NCI-H2029 (cell line): ENCODE data around the gene GTF2IRD2.
"Not testable (repeated sequence)": the region's sequence is repeated elsewhere in the genome, so short reads cannot be mapped to it uniquely, and the experiment has no call there.

Experiments
- DNase-seq: peaks from one replicate; lab custom pipeline; 2025; lab: John Stamatoyannopoulos, UW

Gene GTF2IRD2

DNA sequence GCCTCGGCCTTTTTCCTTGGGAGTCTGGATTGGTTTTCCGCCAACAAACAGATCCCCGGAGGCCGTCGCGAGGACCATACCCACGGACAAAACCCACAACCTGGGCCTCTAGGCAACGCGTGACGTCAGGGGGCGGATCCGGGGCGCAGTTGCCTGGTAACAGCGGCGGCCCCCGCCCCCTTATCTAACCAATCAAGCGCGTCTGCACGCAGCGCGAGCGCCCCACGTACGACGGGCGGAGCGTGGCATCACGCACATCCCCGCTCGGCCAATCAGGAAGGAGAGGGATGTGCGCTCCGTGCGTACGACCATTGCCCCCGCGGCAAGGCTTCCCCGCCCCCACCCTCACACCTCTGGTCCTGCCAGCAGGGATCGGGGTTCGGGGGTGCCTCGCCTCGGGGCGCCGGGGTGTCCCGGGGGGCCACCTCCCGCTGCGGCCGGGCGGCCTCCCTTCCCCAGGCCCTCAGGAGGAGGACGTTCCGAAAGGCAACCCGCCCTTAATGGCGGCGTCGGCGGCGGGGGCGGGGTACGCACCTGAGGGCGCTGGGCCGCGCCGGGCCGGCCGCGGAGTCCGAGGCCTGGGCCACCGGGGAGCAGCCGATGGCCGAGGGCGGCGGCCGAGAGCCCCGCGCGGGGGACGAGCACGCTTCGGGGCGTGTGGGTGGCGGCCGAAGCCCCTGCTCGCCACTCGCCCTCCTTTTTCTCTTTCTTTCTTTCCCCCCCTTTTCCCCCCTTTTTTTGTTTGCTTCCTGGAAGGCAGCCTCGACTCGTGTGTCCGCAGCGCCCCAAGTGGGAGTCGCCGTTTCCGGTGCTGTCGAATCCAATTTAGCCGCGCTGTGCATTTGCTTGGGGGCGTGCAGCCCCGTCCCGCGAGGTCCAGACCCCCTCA lies at the start of gene GTF2IRD2:
TSS of gene GTF2IRD2 (minus strand) at position 773 of the 889 bp plus-strand sequence. CDS start 15,227 bp downstream, outside the sequence.
- DNase-seq = not testable (repeated sequence)

DNA sequence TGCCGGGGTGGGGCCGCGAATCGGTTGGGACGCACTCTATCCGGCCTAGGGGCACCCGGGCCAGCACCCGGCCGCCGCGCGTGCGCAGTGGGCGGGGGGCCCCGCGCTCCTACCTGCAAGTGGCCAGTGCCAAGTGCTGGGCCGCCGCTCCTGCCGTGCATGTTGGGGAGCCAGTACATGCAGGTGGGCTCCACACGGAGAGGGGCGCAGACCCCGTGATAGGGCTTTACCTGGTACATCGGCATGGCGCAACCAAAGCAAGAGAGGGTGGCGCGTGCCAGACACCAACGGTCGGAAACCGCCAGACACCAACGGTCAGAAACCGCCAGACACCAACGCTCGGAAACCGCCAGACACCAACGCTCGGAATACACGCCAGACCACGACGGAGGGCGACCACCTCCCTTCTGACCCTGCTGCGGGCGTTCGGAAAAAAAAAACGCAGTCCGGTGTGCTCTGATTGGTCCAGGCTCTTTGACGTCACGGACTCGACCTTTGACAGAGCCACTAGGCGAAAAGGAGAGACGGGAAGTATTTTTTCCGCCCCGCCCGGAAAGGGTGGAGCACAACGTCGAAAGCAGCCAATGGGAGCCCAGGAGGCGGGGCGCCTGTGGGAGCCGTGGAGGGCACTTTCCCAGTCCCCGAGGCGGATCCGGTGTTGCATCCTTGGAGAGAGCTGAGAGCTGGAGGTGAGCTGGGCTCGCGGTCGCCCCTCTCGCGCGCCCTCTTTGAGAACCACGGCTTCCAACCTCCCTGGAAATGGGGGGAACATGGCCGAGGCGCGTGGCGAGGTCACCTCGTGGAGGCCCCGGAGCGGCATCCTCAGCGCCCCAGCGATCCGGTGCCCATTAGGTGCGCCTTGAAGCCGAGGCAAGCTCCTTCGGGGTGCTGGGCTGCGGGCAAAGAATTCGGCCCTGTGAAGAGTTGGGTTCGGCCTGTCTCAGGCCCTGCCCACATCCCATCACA lies 39.0 kb upstream of the GTF2IRD2 start:
- DNase-seq = peak; percentile 36

DNA sequence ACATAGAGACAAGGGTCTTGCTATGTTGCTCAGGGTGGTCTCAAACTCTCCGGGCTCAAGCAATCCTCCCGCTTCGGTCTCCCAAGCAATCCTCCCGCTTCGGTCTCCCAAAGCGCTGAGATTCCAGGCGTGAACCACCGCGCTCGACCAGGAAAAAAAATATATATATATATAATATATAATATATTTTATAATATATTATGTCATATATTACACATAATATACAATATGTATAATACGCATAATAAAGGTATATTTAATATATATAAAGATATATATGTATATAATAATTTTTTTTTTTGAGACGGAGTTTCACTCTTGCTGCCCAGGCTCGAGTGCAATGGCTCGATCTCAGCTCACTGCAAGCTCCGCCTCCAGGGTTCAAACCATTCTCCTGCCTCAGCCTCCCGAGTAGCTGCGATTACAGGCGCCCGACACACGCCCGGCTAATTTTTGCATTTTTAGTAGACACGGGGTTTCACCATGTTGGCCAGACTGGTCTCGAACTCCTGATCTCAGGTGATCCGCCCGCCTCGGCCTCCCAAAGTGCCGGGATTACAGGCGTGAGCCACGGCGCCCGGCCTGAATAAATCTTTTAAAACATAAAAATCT lies 38.2 kb upstream of the GTF2IRD2 start:
- not testable (repeated sequence) for DNase-seq

DNA sequence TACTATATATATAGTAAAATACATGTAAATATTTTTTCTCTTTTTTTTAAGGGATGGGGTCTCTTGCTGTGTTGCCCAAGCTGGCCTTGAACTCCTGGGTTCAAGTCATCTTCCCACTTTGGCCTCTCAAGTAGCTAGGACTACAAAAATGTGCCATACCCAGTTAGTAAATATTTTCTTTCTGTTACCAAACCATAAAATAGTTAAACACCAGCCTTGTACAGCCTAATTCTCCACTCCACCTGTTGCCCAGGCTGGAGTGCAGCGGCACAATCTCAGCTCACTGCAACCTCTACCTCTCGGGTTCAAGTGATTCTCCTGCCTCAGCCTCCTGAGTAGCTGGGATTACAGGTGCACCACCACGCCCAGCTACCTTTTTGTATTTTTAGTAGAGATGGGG lies 33.9 kb upstream of the GTF2IRD2 start:
- DNase-seq = not testable (repeated sequence)

DNA sequence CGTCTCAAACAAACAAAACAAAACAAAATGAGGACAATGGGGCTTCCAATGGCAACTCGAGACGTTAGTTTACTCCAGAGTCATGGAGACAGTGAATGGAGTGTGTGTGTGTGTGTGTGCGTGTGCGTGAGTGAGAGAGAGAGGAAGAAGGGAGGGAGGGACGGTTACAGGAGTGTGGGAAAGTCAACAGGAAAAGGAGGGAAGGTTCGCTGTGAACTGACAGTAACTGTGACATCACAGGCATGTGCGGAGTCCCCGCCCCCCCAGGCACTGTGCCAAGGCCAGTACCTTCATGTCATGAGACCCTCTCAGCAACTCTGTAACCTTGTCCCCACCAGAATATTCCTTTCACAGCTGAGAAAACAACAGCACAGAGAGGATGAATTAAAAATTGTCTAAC lies 30.7 kb upstream of the GTF2IRD2 start:
- not testable (repeated sequence) for DNase-seq

DNA sequence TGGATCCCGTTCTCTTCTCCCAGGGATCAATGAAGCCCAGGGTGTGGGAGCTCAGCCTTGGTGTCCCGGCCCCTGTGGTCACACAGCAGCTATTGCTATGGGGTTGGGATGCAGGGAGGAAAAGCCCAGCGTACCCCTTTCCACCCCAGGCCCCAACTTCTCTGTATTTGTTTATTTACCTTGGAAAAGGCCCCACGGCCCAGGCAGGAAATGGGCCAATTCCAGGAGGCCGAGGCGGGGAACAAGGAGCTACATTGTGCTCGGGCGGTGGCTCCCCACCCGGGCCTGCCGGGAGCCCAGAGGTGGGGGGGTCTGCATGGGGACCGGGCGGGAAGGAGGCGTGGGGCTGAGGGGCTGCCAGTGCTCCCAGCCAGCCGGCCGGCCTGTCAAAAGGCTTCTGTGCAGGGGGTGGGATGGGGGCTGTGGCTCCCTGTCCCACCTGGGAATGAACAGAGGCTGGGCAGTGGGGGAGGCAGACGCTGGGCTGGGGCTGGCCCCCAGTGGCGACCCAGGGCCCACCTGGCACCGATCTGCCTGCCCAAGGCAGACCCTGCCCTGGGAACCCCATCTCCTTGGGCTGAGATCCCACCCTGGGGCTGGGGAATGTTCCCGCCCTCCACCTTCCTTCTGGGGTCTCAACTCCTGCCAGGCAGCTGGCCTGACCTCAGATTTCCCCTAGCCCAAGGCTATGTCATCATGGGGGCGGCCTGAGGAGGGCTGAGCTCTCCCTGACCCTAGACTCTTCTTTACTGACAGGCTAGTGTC lies 23.5 kb upstream of the GTF2IRD2 start:
- DNase-seq = not testable (repeated sequence)

DNA sequence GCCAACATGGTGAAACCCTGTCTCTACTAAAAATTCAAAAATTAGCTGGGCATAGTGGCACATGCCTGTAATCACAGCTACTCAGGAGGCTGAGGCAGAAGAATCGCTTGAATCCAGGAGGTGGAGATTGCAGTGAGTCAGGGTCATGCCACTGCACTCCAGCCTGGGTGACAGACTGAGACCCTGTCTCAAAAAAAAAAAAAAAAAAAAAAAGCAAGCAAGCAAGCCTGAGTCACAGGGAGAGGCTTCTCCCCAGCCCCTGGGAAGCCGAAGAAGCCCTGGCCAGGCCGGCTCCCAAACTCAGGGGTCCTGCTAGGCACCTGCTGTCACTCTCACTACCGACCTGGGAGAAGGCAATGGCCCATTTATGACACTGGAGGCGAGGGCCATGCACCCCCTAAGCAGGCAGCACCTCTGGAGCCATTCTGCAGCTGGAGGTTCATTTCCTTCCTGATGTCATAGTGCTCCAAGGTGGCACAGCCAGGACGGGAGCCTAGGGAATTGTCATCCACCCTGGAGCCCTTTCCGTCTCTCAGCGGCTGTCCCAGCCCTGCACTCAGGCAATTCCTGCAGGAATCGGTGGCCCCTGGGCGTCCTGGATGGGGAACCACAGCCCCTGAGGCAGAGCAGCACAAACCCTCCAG lies 22.8 kb upstream of the GTF2IRD2 start:
- DNase-seq = not testable (repeated sequence)

DNA sequence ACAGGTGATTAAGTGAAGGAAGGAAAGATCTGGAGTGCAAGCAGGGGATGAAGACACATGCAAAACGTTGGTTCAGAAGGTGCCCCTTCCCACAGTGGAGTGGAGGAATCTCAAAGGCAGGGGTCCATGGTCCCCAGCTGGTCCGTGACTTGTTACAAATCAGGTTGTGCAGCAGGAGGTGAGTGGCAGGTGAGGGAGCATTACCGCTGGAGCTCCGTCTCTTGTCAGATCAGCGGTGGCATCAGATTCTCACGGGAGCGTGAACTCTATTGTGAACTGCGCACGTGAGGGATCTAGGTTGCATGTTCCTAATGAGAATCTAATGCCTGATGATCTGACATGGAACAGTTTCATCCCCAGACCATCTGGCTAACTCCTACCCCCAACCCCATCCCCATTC lies 21.1 kb upstream of the GTF2IRD2 start:
- not testable (repeated sequence) for DNase-seq

DNA sequence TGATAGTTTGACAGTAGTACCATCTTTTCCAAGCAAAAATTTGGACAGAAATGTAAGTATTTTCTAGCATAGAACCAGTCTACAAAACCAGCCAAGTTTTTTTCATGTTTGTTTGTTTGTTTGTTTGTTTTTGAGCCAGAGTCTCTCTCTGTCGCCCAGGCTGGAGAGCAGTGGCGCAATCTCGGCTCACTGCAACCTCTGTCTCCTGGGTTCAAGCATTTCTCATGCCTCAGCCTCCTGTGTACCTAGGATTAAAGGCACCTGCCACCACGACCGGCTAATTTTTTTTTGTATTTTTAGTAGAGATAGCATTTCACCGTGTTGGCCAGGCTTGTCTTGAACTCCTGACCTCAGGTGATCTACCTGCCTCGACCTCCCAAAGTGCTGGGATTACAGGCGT lies 14.4 kb upstream of the GTF2IRD2 start:
- DNase-seq = not testable (repeated sequence)

DNA sequence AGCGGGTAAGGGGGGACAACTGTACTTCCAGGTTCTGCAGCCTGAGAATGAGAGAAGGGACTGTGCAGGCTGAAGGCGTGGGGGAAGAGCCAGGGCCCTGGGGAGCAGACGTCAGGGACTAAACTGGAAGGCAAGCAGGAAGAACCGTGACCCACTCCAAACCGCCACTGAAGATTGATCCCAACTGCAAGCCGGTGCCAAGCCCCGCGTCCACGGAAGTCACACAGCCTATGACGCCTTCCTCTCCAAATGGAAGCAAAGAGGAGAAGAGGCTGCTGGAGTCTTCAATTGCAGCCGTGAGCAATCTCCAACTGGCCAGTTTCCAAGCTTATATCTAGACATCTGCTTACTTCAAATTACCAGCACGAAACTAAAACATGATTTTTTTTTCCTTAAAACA lies 1.6 kb downstream of the GTF2IRD2 start:
- not testable (repeated sequence) for DNase-seq

DNA sequence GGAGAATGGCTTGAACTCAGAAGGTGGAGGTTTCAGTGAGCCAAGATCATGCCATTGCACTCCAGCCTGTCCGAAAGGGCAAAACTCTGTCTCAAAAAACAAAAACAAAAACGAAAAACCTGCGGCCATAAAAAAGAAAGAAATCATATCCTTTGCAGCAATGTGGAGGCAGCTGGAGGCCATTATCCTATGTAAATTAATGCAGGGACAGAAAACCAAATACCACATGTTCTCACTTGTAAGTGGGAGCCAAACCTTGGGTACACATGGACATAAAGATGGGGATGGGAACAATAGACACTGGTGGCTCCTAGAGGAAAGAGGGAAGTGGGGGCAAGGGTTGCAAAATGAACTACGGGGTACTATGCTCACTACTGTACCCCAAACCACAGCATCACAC lies 21.0 kb downstream of the GTF2IRD2 start:
- not testable (repeated sequence) for DNase-seq

DNA sequence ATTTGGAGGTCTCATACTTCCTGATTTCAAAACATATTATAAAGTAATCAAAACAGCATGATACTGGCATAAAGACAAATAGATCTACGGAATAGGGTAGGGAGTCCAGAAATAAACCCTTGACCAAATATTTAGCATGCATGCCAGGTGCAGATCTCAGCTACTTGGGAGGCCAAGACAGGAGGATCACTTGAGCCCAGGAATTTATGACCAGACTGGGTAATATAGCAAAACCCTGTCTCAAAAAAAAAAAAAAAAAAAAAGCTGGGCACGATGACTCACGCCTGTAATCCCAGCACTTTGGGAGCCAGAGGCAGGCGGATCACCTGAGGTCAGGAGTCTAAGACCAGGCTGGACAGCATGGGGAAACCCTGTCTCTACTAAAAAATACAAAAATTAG lies 21.4 kb downstream of the GTF2IRD2 start:
- DNase-seq = not testable (repeated sequence)

DNA sequence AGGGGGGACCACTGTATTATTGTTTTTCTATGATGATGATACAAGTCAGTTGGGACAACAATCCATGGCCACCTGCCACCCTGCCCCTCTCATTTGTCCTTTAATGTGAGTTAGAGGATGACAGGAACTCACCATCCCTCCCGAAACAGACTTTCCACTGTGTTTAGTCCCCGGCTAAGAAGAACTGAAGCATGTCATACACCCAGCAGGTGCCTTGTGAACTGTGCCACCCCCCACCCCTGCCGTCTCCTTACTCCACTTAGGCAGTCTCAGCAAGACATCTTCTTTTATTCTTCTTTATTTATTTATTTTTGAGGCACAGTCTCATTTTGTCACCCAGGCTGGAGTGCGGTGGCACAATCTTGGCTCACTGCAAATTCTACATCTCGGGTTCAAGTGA lies 30.1 kb downstream of the GTF2IRD2 start:
- not testable (repeated sequence) for DNase-seq

DNA sequence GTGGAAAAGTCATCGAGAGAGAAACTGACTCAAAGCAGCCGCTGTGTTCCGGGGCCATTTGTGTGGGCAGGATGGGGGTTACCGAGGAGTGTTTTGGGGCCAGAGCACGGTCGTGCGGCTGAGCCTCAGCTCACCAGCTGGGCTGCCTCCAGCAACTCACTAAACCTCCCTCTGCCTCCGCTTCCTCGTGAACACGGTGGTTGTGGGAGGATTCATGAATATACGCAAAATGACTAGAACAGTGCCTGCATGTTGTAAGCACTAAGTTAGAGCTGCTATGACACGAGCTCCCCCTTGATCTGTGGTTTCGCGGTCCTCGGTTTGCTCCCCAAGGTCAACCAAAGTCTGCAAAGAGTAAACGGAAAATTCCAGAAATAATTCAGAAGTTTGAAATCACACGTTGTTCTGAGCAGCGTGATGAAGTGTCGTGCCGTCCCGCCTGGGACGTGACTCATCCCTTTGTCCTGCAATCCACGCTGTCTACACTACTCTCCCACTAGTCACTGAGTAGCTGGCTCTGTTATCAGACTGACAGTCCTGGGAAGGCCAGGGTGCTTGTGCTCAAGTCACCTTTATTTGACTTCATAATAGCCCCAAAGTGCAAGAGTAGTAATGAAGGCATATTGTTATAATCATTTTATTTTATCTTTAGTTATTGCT lies 31.1 kb downstream of the GTF2IRD2 start:
- DNase-seq = not testable (repeated sequence)

DNA sequence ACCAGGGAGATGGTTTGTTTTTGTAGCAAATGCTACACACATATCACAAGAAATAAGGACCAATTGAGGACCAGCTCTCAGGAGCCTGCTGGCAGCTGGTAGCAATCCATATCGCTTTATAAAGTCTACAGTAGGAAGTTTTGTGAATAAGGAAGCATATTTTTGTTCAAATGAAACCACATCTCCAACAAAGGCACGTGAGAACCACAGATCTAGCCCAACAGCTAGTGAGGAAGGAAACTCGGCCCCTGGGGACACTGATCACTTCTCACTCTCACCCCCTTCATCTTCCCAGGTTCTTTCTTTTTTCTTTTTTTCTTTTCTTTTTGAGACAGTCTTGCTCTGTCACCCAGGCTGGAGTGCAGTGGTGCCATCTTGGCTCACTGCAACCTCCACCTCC lies 35.5 kb downstream of the GTF2IRD2 start:
- not testable (repeated sequence) for DNase-seq

DNA sequence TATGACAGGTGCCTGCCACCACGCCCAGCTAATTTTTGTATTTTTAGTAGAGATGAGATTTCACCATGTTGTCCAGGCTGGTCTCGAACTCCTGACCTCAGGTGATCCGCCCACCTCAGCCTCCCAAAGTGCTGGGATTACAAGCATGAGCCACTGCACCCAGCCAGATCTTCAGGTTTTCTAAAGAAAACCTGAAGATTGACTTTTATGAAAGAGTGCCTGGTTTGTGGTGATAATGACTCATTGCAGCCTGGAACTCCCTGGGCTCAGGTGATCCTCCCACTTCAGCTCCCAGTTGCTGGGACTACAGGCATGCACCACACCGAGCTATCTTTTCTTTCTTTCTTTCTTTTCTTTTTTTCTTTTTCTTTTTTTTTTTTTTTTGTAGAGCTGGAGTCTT lies 52.8 kb downstream of the GTF2IRD2 start:
- not testable (repeated sequence) for DNase-seq

DNA sequence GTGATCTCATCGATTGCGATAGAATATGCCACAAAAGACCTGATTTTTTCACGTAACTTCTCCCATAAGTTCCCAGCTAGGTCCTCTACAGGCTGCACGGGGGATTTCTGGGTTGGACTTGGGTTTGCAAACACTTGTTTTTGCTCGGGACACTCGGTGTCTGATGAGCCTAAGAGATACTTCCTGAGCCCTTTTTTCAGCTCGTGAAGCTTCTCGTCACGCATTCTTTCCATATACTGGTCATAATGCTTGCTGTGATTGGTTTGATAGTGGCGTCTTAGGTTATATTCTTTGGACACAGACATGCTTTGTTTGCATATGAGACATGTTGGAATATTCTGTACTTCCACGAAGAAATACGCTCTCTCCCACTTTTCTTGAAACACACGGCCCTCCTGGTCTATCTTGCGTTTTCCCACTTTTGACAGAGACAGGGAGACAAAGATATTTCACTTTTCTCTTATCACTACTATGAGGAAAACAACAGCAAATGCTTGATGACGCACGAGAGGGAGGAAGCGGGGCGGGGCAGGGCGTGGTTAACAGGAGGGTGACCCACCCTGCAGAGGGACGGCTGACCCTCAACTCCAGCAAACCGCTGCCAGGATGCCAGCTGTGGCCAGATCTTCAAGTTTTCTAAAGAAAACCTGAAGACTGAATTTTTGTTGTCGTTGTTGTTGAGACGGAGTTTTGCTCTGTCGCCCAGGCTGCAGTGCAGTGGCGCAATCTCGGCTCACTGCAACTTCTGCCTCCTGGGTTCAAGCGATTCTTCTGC lies 53.4 kb downstream of the GTF2IRD2 start:
- not testable (repeated sequence) for DNase-seq

DNA sequence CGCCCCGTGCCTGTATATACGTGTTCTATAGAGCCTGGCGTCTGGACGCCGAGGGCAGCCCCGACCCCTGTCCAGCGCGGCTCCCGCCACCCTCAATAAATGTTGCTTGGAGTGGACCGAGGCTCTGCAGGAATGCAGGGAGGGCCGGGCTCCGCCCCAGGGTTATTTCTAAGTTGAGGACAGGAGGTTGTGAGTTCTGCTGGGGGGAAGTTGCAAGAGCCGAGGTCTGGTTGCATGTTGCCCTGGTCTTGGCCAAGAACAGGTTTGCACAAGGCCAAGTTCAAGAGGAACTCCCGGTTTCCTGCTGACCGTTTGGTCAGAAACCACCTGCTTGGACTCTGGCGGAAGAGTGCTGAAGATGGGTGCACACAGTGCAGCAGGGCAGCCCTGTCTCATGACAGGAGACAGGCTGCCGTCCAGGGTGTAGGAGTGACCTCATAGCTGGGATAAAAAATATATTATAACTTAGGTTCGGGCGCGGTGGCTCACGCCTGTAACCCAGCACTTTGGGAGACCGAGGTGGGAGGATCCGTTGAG lies 62.1 kb downstream of the GTF2IRD2 start:
- not testable (repeated sequence) for DNase-seq
